B cell (primary cell): ENCODE data around the gene KATNAL1. TPM values are rescaled to one million over a fixed set of nuclear protein-coding genes. Genes with fewer than 3 reads are reported as not detected.
"Not testable (repeated sequence)": the region's sequence is repeated elsewhere in the genome, so short reads cannot be mapped to it uniquely, and the experiment has no call there.

Source experiments
- ATAC-seq: fragments of 200-7000 bp; cut with Tn5 transposase; one replicate; pipeline ENCODE4 v1.10.0; 2021; ENCODE audit warnings: low read depth, mild to moderate bottlenecking, moderate number of reproducible peaks, moderate library complexity
- CTCF ChIA-PET: fragments of 350-600 bp; sonication (Branson Sonifier 250); formaldehyde crosslinking; loops from one replicate; lab custom pipeline; 2021; ENCODE audit warnings: antibody characterized with exemption, inconsistent platforms; lab: Charles Lee
- POLR2A ChIA-PET: fragments of 350-600 bp; sonication (Branson Sonifier 250); formaldehyde crosslinking; loops from one replicate; lab custom pipeline; 2021; ENCODE audit warnings: antibody characterized with exemption; lab: Charles Lee
- DNase-seq: peaks from one replicate; pipeline ENCODE4 v3.0.0; 2013
- H2AFZ ChIP-seq: 2 replicates; pipeline ENCODE4 v1.6.1; 2012; ENCODE audit warnings: mild to moderate bottlenecking, low read depth, low read length; ENCODE audit not compliant: insufficient read depth, poor library complexity, severe bottlenecking
- H3K27ac ChIP-seq, 2 donors: 1 replicate in 1 of 2; 2 replicates in 1 of 2; pipeline ENCODE4 v1.5.1; 2012 to 2013; ENCODE audit warnings: low read length in 2 of 2, mild to moderate bottlenecking in 2 of 2, moderate library complexity in 1 of 2
- H3K27me3 ChIP-seq, 4 experiments: fragments of 200-600 bp in 1 of 4; sonication (generic) in 1 of 4; replicated peaks in 1 of 4; 1 replicate in 2 of 4; 2 replicates in 2 of 4; pipeline versions ENCODE4 v1.6.1 to v1.7.0; 2013 to 2016; ENCODE audit warnings: low read length in 3 of 4, mild to moderate bottlenecking in 2 of 4, mixed read lengths in 1 of 4, moderate library complexity in 1 of 4; ENCODE audit not compliant: insufficient read depth in 4 of 4, control insufficient read depth in 3 of 4; ENCODE audit errors: control extremely low read depth in 1 of 4
- H3K36me3 ChIP-seq, 2 experiments: replicated peaks in 1 of 2; 1 replicate in 1 of 2; 2 replicates in 1 of 2; pipeline versions ENCODE4 v1.6.1 to v1.7.1; 2013; ENCODE audit warnings: low read length in 1 of 2; ENCODE audit not compliant: insufficient read depth in 2 of 2, control insufficient read depth in 1 of 2; ENCODE audit errors: control extremely low read depth in 1 of 2, extremely low read depth in 1 of 2
- H3K4me1 ChIP-seq, 2 donors: fragments of 200-600 bp in 1 of 2; sonication (generic) in 1 of 2; 1 replicate in 1 of 2; 2 replicates in 1 of 2; pipeline versions ENCODE4 v1.5.1 to v1.6.1; 2013 to 2017; ENCODE audit warnings: low read length in 2 of 2; ENCODE audit not compliant: control insufficient read depth in 2 of 2, insufficient read depth in 2 of 2
- H3K4me2 ChIP-seq: replicated peaks from 2 replicates; pipeline ENCODE3; 2012; ENCODE audit warnings: mild to moderate bottlenecking, low read depth, low read length; ENCODE audit not compliant: poor library complexity, severe bottlenecking
- H3K4me3 ChIP-seq, 5 experiments: fragments of 200-600 bp in 1 of 5; sonication (generic) in 1 of 5; 1 replicate in 3 of 5; 2 replicates in 2 of 5; pipeline versions ENCODE4 v1.5.1 to v1.7.0; 2011 to 2016; ENCODE audit warnings: low read length in 4 of 5, mild to moderate bottlenecking in 4 of 5, low read depth in 2 of 5, control low read depth in 1 of 5, moderate library complexity in 1 of 5; ENCODE audit not compliant: insufficient read depth in 1 of 5; ENCODE audit errors: control extremely low read depth in 1 of 5, extremely low read depth in 1 of 5
- H3K79me2 ChIP-seq: fragments of 200-600 bp; sonication (generic); one replicate; pipeline ENCODE4 v1.6.0; 2016; ENCODE audit warnings: low read length; ENCODE audit not compliant: control insufficient read depth, insufficient read depth
- H3K9ac ChIP-seq: fragments of 200-600 bp; sonication (generic); 2 replicates; pipeline ENCODE4 v1.6.1; 2017; ENCODE audit warnings: mild to moderate bottlenecking, low read length, moderate library complexity
- H3K9me3 ChIP-seq, 3 donors: one replicate each; pipeline versions ENCODE4 v1.6.1 to v1.7.1; 2013; ENCODE audit warnings: low read length in 2 of 3; ENCODE audit not compliant: control insufficient read depth in 2 of 3, insufficient read depth in 1 of 3; ENCODE audit errors: control extremely low read depth in 1 of 3
- H4K20me1 ChIP-seq: 2 replicates; pipeline ENCODE4 v1.6.0; 2012; ENCODE audit warnings: mild to moderate bottlenecking, low read length; ENCODE audit not compliant: insufficient read depth, control insufficient read depth, poor library complexity, severe bottlenecking
- H3K27ac Mint-ChIP-seq: one replicate; pipeline ENCODE4 v1.8.0; 2021; ENCODE audit warnings: mixed read lengths
- H3K27me3 Mint-ChIP-seq: one replicate; pipeline ENCODE4 v1.8.0; 2021; ENCODE audit warnings: mixed read lengths
- H3K4me1 Mint-ChIP-seq: one replicate; pipeline ENCODE4 v1.8.0; 2021; ENCODE audit warnings: mixed read lengths
- H3K4me3 Mint-ChIP-seq: one replicate; pipeline ENCODE4 v1.8.0; 2021; ENCODE audit warnings: mixed read lengths
- H3K9me3 Mint-ChIP-seq: one replicate; pipeline ENCODE4 v1.8.0; 2022; ENCODE audit warnings: mixed read lengths; ENCODE audit not compliant: insufficient read depth
- CTCF ChIP-seq: fragments of 200-600 bp; IDR thresholded peaks from one replicate; pipeline ENCODE4 v1.8.0; 2022; ENCODE audit warnings: antibody characterized with exemption, mild to moderate bottlenecking
- EZH2 ChIP-seq: IDR thresholded peaks from 2 replicates; pipeline ENCODE4 v1.6.1; 2012; ENCODE audit warnings: borderline replicate concordance, low read depth, mild to moderate bottlenecking, moderate library complexity, low read length; ENCODE audit not compliant: insufficient read depth, poor library complexity, severe bottlenecking
- WGBS: methylation state at CpG from one replicate; pipeline ENCODE4 v1.1.5; 2013; ENCODE audit warnings: missing lambda C conversion rate; ENCODE audit not compliant: insufficient coverage; 5-methylcytosine and 5-hydroxymethylcytosine counted together
- intact Hi-C: fragments of 100-400 bp; cut with micrococcal nuclease; formaldehyde crosslinking; loops from one replicate; pipeline ENCODE4 v1.10.0; 2022
- polyA plus RNA-seq: library from polyadenylated mRNA; depleted of rRNA; stranded (reverse); fragments of >200 nt; gene quantifications from 2 replicates; pipeline ENCODE4 v1.2.3, GENCODE V29; 2012
- total RNA-seq, 2 donors: library from RNA; stranded (reverse); fragments of 120-200 nt in 1 of 2; gene quantifications; 1 replicate in 1 of 2; 2 replicates in 1 of 2; pipeline versions ENCODE4 v1.2.3 to v1.2.4, GENCODE V29; 2013 to 2022

The KATNAL1 gene
- total and polyA plus RNA-seq, 2 donors (not counting 1 experiment from before 2014, with no cell fraction given) = 2.7 to 21.9 TPM

GRCh38 chr13:30289533-30289932 is 17.8 kb downstream of the KATNAL1 start:
- Histone ChIP-seq H3K79me2 (peaks cover 57% of the 10 kb centered on the region), H3K4me2 (no peak overlapping the region), H3K36me3 (no peaks in the 10 kb centered on the region), H3K4me1 (peaks cover 3 to 5% of the 10 kb centered on the region in 2 donors), H3K9ac (no peak overlapping the region), H3K9me3 (peaks cover 0 to 5% (median 0%) of the 10 kb centered on the region in 3 donors), H3K4me3 (no peak overlapping the region), H3K27ac (no peak overlapping the region), H2AFZ (no peak overlapping the region), H4K20me1 (no peaks in the 10 kb centered on the region), H3K27me3 (no peaks in the 10 kb centered on the region)
- Mint-ChIP-seq H3K27ac (no peak overlapping the region), H3K27me3 (no peaks in the 10 kb centered on the region), H3K4me1 (peaks cover 30% of the 10 kb centered on the region), H3K4me3 (no peak overlapping the region), H3K9me3 (no peaks in the 10 kb centered on the region)
- ATAC-seq (no peak), DNase-seq (no peak)
- CTCF ChIA-PET = no interaction called here
- TF ChIP-seq CTCF = no peak
- no peak for TF ChIP-seq EZH2
- POLR2A ChIA-PET = no interaction called here
- intact Hi-C loops = no loop called here

GRCh38 chr13:30286059-30286458 is 21.3 kb downstream of the KATNAL1 start:
- not testable (repeated sequence) for H3K27me3 ChIP-seq, ATAC-seq

More at GRCh38 chr13:30286059-30286458, 21.3 kb downstream of the KATNAL1 start:
- H3K4me1 ChIP-seq, CTCF ChIA-PET, POLR2A ChIA-PET, H3K9me3 Mint-ChIP-seq, H4K20me1 ChIP-seq, H3K27ac ChIP-seq, H3K4me3 ChIP-seq, H2AFZ ChIP-seq, H3K27me3 Mint-ChIP-seq, H3K9me3 ChIP-seq, H3K4me1 Mint-ChIP-seq, H3K36me3 ChIP-seq, H3K4me2 ChIP-seq, DNase-seq, intact Hi-C loops, H3K4me3 Mint-ChIP-seq, H3K9ac ChIP-seq, H3K27ac Mint-ChIP-seq: not testable (repeated sequence)
- peaks cover 27% of the 10 kb centered on the region for H3K79me2 ChIP-seq
- WGBS = 100% methylated on average over 2 of the region's 2 CpGs
